ENCODE measurements around the gene AMELY. TPM values are rescaled to one million over a fixed set of nuclear protein-coding genes. Genes with fewer than 3 reads are reported as not detected.
A peak's percentile ranks its signal among the peaks of the same experiment; 100 is the strongest.
"Not testable (repeated sequence)": the region's sequence is repeated elsewhere in the genome, so short reads cannot be mapped to it uniquely, and the experiment has no call there.

Gene AMELY, protein sequence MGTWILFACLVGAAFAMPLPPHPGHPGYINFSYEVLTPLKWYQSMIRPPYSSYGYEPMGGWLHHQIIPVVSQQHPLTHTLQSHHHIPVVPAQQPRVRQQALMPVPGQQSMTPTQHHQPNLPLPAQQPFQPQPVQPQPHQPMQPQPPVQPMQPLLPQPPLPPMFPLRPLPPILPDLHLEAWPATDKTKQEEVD
- not detected for total RNA-seq

DNA sequence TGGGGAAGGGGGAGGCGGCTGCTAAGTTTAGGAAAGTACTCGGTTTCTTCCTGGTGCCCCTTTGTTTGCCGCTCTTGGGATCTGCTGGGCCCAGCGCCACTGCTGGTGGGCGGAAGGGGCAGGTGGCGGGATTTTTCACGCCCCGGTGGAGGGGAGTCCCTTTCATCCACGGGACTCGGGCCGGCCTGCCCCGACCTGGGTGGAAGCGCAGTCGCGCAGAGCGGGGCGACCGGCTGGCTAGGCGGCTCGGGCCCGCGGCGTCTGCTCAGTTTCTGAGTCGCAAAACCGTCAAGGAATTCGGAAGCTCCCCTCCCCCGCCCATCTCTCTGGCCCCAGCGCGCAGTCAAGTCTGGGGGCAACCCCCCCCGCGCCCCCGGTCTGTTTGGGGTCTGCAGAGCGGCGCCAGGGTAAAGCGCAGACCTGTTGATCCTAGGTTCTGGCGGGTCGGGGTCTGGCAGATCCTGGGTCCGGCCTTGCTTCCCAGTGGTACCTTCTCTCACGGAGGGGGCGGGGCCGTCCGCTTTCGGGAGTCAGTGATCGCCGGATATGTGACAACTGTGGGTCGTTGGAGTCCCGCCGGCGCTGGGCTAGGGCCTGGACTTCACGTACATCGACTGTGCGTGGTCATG is at the start of gene AMELY:
TSS of gene AMELY (minus strand) at position 500 of the 629 bp plus-strand sequence. CDS start 39,144 bp downstream, outside the sequence.
- no peak for DNase-seq (ENCODE audit: low read depth in 2 of 3, low spot score in 2 of 3)

DNA sequence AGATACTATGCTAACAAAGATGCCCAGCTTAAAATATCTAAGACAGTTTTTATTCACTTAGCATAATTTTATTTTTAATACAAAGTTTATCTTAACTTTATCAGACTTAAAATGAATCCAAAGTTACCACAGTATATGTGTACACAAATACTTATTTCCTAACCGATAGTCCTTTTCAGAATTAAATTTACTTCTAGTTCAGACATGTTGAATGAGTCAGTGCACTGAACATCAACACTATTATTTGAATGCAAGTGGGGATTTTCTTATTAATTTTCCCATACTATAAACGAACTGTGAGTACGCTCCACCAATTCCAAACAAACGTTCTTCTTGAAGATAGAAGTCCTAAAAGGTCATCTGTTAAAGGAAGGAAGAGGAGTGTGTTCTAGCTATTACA is 38.4 kb upstream of the AMELY start:
- no peak for DNase-seq (ENCODE audit: low read depth in 2 of 3, low spot score in 2 of 3)

DNA sequence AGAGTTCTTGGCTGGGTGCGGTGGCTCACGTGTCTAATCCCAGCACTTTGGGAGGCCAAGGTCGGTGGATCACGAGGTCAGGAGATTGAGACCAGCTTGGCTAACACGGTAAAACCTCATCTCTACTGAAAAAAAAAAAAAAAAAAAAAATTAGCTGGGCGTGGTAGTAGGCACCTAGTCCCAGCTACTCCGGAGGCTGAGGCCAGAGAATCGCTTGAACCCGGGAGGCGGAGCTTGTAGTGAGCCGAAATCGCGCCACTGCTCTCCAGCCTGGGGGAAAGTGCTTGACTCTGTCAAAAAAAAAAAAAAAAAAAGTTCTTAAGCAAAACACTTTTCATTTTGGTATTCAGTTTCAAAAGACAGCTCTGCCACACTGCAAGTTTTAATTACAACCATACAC is 36.8 kb upstream of the AMELY start:
- no peak for DNase-seq (ENCODE audit: low read depth in 2 of 3, low spot score in 2 of 3)

DNA sequence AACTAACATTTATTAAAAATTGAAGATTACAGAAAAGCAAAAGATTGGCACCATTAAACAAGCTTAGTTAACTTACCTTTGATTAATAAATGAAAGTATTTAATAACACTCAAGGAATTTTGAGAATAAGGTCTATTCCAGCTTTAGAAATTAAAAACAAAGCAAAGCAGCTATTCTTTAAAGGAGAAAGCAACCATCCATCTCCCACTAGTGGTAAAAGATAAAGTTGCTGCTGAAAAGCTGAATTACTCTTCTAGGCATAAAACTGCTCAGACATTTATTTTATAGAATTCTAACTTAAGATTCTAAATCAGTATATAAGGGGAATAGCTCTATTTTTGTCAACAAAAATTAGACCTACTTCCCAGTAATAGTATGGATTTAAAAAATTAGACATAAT is 36.1 kb upstream of the AMELY start:
- peak in 1 of 3 donors; percentile 1 for DNase-seq (ENCODE audit: low read depth in 2 of 3, low spot score in 2 of 3)

DNA sequence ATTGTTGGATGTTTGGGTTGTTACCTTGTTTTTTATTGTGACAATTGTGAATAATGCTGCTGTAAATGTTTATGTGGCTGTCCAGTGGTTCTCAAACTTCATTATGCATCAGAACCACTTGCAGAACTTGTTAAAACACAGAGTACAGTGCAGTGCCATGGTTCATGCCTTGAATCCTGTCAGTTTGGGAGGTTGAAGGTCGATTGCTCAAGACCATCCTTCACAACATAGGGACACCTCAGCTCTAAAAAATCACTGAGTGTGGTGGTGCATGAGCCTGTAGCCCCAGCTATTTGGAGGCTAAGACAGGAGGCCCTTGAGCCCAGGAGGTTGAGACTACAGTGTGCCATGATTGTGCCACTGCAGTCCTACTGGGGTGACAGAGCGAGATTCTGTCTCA is 23.9 kb upstream of the AMELY start:
- no peak for DNase-seq (ENCODE audit: low read depth in 2 of 3, low spot score in 2 of 3)

DNA sequence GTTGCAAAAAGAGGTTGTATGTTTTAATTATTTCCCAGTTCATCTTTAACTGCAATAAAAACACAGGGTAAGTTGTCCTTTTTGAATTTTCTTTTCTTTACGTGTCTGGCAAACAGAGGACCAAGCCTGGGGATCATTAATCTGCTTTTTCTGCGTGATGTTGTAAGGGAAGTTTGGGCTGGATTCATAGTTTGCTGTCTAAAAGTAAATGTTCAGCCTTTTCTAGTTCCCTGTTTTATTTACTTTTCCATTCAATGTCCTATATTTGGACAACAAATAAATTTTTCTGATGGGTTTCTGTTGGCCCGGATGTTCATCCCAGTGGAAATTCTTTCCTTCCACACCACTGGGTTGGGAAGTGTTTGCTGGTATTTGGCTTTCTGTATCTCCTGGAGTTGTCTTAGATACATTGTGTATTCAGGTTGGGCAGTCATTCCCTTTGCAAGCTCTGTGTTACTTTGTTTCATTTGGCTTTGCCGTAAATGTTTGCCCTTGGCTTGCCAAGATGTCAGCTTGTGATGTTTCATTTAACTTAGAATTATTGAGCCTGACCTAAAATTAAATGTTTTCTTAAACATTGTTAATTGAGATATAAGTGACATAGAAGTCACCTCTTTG is 20.3 kb upstream of the AMELY start:
- DNase-seq (ENCODE audit: low read depth in 2 of 3, low spot score in 2 of 3), result no peak

DNA sequence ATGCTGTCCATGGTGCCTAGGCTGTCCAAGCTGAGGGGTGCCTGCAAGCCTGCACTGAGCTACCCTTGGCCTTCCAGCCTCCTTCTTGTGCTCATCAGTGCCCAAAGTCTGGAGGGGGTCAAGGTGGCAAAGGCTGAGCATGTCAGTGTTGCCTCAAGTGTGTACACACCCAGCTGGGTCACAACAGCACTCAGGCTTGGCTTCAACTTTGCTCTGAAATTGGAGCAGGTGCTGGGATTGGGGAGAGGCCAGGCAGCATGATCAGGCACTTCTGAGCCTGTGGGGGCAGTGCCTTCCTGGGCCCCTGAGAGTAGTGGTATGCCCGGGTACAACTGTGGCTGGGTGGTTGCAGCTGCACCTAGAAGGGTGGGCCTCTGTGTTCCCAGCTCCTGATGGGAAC is 17.7 kb upstream of the AMELY start:
- DNase-seq (ENCODE audit: low read depth in 2 of 3, low spot score in 2 of 3), result no peak

DNA sequence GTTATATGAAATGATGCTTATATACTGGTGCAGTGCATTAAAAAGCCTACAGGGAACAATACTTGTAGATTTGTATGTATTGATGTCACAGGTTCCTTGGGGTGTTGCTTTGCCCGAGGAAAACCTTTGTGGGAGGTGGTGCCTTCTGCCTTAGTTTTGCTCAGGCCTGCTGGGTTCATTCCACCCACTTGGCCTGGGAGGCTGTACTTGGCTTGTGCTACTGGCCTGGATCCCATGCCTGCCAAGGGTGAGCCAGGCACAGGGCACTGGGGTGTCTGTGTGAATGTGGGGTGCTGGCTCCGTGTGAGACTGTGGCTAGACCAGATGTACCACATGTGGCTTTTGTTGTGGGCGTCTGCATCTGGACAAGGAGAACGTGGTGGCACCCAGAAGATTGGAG is 16.7 kb upstream of the AMELY start:
- DNase-seq (ENCODE audit: low read depth in 2 of 3, low spot score in 2 of 3), result no peak

DNA sequence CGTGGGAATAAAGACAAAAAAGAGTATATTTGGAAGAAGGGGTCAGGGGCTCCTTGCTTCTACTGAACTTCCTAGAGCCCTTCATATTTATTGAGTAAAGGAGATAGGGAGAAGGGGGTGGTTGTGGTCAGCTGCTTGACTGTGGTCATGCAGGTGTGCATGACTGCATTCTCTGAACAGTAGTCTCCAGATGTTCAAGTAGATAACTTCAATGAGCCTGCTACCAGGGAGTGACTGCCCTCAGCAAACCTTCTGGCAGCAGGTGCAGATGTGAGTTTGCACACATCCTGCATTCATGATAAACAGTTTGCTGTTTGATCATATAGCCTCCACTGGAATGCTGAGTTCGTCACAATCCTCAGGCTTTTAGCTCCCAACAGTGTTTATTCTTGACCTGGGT is 9.5 kb upstream of the AMELY start:
- no peak for DNase-seq (ENCODE audit: low read depth in 2 of 3, low spot score in 2 of 3)

DNA sequence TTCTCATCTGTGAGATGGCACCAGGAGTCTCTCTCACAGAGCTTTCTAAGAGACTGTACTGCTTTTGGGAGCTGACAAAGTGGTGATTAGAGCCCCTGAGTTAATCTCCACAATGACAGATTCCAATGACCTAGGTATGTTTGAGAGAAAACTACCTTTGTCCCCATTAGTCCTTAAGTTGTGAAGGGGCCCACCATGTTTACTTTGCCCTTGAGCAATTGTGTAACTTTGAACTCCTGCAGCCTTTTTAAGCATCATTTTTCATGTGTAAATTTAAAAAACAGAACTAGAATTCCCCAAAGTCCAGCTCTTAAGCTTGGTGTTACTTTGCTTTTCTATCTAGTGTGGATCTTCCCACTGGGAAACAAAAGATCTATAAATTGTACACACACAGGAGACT is 1.8 kb upstream of the AMELY start:
- no peak for DNase-seq (ENCODE audit: low read depth in 2 of 3, low spot score in 2 of 3)

DNA sequence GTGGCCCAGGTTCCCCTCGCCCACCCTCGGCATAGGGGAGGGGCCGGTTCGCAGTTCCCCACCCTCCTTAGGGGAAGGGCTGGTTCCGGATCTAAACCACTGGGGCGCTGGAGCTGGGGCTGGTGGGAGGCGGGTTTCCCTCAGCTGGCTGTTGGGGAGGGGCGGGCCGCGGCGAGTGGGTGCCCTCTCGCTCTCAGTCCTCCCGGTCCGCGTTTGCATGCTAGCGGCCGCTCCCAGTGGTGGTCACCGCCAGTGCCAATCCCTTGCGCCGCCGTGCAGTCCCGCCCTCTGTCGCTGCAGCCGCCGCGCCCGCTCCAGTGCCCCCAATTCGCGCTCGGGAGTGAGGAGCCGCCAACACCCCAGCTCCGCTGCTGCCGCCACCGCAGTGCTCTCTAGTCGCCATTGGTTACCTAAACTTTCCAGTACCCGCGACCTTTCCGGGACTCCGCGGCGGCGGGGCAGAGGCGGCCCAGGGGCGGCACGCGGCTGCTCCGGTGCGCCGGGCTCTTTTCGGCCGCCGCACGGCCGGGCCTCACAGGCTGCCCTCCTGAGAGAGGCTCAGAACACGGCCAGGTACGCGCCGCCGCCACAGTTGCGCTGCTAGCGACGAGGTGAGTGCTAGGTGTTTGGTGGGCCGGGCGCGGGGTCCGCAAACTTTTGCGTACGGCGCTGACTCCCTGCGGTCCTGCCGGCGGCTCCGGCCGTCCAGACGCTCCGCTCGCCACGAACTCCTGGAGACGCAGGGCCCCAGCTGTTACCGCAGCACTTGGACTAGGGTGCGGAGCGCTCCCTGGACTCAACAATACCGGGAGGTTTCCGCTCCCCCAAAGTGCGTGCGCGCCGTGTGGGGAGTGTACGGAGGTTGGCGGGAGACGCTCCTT is 940 bp downstream of the AMELY start, which contains the start of gene TBL1Y:
TSS of gene TBL1Y (plus strand) at position 326 of the 881 bp plus-strand sequence. CDS start 114,388 bp downstream, outside the sequence.
- peak in 1 of 3 donors; percentile 14 for DNase-seq (ENCODE audit: low read depth in 2 of 3, low spot score in 2 of 3)

DNA sequence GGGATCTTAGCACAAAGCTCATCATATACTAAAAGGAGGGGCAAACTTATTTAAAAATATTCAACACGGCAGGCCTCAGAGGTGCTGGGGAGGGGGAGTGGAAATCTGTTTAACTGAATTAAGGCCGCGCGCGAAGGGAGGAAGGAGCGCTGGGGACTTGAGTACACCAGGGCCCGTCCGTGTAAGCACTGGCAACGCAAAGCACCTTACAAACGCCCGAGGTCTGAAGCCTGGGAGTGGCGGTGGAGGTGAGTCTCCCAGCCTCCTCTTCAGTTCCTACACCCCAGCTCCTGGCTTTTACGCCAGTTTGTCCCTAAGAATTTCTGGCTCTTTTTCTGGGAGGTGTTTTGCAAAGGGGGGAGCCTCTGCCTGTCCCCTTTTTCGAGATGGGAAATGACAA is 1.7 kb downstream of the AMELY start:
- no peak for DNase-seq (ENCODE audit: low read depth in 2 of 3, low spot score in 2 of 3)

DNA sequence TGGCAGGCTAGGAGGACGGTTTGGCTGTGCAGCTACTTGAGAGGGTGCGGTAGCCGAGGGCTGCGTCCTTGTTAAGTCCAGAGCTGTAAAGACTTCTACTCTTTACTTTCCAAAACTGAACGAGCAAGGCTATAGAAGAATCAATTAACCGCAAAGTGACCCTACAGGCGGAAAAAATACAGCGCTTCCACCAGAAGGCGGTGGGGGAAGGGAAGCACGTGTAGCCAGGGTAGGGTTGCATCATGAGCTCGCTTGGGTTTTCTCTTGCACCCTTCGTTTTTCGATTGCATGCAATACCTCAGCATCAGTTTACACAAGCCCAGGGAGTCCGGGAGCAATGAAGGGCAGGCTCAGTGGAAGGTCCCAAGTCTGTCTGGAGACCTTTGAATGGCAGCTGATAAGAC is 2.4 kb downstream of the AMELY start:
- DNase-seq (ENCODE audit: low read depth in 2 of 3, low spot score in 2 of 3), result peak in 1 of 3 donors; percentile 9

DNA sequence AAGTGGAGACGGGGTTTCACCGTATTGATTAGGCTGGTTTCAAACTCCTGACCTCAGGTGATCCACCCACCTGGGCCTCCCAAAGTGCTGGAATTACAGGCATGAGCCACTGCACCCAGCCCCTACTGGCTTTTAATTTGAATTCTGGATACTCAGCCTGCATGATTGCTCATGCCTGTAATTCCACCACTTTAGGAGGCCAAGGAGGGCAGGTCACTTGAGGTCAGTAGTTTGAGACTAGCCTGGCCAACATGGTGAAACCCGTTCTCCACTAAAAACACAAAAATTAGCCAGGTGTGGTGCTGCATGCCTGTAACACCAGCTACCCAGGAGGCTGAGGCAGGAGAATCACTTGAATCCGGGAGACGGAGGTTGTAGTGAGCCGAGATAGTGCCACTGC is 3.5 kb downstream of the AMELY start:
- not testable (repeated sequence) for DNase-seq (ENCODE audit: low read depth in 2 of 3, low spot score in 2 of 3)

DNA sequence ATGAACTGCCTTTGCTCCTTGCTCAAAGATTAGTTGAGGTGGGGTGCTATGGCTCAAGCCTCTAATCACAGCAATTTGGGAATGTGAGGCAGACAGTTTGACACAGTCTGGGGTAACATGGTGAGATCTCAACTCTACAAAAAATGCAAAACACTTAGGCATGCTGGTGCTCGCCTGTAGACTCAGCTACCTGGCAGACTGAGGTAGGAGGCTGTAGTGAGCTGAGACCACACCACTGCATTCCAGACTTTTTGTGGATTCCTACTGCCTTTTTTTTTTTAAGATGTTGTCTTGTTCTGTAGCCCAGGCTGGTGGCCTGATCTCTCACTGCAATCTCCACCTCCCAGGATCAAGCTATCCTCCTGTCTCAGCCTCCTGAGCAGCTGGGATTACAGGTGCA is 4.0 kb downstream of the AMELY start:
- no peak for DNase-seq (ENCODE audit: low read depth in 2 of 3, low spot score in 2 of 3)

DNA sequence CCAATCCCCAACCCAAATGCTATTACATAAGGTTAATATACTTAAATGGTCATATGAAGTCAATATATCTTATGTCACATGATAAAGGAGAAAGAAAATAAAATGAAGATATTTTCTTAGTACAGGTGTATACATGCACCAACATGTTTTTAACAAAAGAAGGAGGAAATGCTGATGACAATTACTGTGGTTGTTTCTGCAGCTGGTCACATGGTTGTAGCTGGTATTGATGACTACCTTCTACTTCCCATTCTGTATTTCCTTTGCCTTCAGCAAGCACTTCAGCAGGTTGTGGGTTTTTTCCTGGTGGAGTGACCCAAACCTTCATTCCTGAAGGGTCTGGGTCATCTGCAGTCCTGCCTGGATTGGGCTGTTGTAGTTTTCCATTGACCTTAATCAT is 9.4 kb downstream of the AMELY start:
- DNase-seq (ENCODE audit: low read depth in 2 of 3, low spot score in 2 of 3), result not testable (repeated sequence)

DNA sequence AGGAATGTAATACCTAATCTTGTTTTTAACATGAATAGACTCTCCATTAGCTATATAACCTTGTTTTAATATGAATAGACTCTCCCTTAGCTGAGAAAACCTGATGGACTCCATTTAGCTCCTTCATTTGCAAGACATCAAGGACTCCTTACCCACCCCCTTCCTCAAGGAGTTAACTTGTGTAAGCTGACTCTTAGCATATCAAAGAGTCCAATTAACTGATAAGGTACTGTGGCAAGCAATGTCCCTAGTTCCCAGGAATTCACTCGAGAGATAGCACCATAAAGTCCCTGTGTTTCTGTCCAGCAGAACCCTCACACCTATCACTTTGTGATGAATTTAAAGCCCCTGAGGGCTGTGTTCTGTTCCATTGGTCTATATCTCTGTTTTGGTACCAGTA is 16.3 kb downstream of the AMELY start:
- DNase-seq (ENCODE audit: low read depth in 2 of 3, low spot score in 2 of 3), result no peak

DNA sequence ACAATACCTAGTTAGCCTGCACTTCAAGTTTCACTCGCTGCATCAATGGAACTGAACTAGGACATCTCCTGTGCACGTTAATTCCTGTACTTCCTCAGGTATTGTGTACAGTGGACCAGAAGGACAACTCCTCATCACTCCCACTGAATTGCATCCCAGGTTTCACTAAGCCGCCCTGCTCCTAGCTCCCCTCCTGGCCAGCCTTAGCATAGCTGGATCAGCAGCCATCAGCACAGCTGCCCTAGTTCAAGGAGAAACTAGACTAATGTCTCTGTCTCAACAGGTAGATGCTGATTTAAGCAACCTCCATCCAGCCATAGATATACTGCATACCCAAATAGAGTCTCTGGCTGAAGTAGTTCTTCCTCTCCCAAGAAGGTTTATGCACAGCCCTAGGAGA is 17.1 kb downstream of the AMELY start:
- DNase-seq (ENCODE audit: low read depth in 2 of 3, low spot score in 2 of 3), result no peak

DNA sequence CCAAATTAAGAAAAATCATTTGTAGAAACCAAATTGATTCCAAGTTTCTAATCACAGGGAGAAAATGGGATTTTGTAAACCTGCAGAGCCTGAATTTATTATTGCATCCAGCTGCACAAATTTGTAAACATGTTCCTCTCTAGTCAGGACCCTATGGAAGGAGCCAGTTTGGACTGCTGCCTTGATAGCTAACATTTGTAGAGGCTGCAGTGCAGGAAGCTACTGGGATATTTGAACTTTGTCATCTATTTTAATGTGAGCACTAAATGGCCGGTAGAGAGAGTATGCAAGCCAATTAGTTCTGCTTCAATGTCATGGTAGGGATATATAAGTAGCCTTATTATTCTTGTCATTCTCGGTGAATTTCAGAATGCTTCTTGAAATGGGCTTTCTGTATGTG is 62.2 kb downstream of the AMELY start:
- no peak for DNase-seq (ENCODE audit: low read depth in 2 of 3, low spot score in 2 of 3)

DNA sequence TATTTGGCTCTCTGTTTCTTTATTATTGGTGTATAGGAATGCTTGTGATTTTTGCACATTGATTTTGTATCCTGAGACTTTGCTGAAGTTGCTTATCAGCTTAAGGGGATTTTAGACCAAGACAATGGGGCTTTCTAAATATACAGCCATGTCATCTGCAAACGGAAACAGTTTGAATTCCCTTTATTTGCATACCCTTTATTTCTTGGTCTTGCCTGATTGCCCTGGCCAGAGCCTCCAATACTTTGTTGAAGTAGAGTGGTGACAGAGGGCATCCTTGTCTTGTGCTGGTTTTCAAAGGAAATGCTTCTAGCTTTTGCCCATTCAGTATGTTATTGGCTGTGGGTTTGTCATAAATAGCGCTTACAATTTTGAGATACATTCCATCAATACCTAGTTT is 68.9 kb downstream of the AMELY start:
- DNase-seq (ENCODE audit: low read depth in 2 of 3, low spot score in 2 of 3), result not testable (repeated sequence)

Measured in hematopoietic multipotent progenitor cell (in vitro differentiated cells).